Posterior vena cava (tissue), 2 donors: ENCODE data around the gene LSAMP. TPM values are rescaled to one million over a fixed set of nuclear protein-coding genes. Genes with fewer than 3 reads are reported as not detected.

Experiments
- DNase-seq: peaks from one replicate; pipeline ENCODE4 v3.0.0-alpha.2; 2020; ENCODE audit warnings: low spot score
- intact Hi-C, 2 donors: fragments of 100-400 bp; cut with DNase I; formaldehyde crosslinking; loops; one replicate each; pipeline versions ENCODE4 v1.14.1 to v1.14.2; 2022 to 2023
- total RNA-seq, 2 donors: library from RNA; stranded (reverse); fragmentation: NEBNext Ultra II Directional; extraction: Animal tissue kit (Norgen Biotek cat#: 25700); gene quantifications; one replicate each; pipeline ENCODE4 v1.2.1, GENCODE V29; 2021
- donor health status: DM: yes; HTN: yes; CAD: no.
- donor health status: DM: yes; HTN: yes; CAD: no.

Gene LSAMP
- total RNA-seq, 2 donors from 2014 or later: 3.7 to 11.9 TPM

DNA sequence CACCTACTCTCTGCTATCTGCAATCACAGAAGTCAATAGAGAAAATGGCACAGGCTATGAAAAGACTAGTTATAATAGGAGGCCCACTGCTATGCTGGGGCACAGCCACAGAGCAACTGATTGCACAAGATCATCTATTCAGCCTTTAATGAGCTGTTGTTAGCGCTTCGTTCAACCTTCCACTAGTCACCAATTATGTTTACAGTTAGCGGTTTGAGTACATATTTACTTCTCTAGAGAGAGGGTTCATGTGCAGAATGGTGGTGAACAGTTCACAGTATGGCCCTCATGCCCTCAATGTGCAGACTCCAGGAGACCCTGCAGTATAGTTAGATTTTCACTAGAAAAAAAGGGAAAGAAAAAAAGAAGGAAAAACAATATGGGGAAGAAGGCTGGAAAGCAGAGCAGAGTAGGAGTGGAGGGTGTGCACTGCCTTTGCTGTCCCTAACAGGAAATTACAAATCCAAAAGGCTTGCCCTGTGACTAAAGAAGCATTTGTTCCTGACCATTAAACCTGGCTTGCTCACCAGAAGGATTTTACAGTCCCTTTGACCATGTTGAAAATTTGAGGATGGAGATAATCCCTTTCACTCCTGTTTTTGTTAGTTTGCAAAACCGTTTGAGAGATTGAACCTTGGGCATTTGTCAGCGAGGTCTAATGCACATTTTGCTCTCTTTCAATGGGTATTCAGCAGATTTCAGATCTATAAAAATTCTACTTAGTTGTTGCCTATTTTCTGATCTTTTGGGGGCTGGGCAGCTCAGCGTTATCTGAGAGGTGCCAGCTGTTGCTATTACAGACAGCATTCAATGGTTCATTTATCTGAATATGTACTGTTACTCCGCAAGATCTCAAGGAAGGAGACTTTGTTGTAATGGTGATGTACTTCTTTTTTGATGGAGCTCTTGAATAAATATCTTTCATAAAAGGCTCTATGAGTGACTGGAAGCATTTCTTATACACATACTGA lies 296.1 kb downstream of the LSAMP start:
- DNase-seq: no peak
- intact Hi-C loops: no loop called here

DNA sequence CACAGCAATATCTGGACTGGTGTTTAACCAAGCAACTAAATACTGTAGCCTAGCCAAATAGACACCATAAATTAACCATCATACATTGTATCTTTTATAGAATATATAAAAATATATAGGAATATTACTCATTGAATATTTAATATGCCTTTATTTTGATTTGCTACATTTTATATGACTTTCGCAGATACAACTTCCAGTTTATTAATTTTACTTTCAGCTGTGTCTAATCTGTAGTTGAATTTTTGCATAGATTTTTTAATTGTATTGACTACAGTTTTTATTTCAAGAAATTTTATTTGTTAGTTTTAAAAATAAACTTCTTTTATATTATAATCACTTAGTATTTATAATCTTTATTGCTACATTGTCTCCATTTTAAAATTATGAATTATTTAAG lies 299.7 kb downstream of the LSAMP start:
- DNase-seq: no peak
- intact Hi-C loops: no loop called here

DNA sequence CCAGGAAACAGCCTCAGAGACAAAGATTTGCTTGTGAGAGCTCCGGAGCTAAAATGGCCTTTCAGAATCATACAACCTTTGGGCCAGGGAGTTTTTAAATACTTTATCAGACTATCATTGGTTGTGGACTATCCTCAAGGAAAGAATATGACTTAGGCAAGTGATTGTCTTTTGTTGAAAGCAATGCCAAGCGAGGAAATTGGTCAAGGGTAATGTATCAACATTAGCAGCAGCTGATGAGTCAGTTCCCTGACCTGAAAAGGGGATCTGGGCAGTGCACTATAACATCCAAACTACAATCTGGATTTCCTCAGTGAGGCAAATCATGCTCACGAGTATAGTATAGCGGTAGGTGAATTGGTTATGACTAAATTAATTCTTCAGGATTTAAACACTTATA lies 303.6 kb downstream of the LSAMP start:
- no peak for DNase-seq
- intact Hi-C loops: no loop called here

DNA sequence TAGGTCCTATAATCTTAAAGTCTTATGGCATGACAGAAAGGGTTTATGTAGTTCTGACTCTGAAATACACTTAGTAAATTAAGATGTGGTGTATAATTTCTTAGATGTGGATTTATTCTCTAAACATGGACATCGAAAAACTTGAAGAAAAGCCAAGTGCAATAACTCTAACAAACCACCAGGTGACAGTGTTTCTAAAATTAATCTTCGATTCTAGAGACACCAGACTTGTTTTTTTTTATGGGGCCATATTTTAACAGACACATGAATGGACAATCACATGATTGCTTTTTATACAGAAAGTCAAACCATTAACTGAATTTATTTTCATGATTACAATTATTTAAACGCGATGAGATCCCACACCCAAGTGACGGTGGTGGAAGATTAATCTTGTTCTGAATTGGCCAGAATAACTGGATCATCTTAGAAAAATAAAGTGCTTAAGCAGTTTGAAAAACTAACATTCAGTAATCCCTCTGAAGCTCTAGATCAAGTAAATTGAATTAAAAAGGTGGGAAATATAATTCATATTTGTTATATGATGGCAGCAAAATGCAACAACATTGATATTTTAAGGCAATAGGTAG lies 305.1 kb downstream of the LSAMP start:
- intact Hi-C loops: no loop called here
- DNase-seq: no peak

DNA sequence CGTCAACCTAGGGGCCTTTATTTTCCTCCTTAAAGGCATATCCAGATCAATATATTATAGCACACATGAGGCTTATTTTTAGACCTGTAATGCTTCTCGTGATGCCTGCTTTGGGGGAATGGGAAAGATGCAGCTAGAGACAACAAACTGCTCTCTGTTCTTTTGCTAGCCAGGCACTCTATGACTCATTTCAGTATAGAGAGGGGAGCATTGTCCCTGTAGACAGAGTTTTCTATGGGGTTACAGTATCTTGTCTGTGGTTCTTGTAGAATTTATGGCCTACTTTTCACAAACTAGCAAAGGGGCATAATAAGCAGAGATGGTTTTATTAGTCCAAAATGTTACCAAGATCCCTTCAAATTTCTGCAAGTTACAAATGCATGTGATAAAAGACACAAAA lies 305.6 kb downstream of the LSAMP start:
- intact Hi-C loops: no loop called here
- no peak for DNase-seq

DNA sequence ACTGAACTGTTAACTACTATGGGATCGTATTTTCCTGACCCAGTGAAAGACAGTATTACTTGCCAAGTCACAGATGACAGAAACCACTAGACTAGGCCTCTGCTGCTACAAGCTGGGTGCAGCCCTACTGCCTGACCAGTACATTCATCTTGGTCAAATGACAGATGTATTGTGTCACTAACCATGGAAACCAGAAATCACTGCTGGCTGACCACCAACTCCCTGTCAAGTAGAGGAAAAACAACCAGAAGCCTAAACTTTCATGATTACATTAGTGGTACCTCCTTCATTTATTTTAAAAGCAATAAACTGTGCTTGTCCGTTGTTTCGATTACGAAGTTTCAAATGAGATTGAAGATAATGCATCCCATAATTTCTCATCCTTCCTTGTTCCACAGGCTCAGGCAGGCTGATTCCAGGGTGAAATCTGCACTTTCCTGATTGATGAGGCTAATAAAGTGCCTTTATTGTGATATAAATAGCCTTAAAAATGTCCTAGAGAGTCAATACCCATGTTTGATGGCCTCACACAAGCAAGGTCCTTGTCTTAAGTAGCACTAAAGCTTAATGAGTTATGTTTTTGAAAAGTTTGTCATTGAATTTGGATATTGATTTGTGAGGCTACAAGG lies 309.7 kb downstream of the LSAMP start:
- intact Hi-C loops: no loop called here

DNA sequence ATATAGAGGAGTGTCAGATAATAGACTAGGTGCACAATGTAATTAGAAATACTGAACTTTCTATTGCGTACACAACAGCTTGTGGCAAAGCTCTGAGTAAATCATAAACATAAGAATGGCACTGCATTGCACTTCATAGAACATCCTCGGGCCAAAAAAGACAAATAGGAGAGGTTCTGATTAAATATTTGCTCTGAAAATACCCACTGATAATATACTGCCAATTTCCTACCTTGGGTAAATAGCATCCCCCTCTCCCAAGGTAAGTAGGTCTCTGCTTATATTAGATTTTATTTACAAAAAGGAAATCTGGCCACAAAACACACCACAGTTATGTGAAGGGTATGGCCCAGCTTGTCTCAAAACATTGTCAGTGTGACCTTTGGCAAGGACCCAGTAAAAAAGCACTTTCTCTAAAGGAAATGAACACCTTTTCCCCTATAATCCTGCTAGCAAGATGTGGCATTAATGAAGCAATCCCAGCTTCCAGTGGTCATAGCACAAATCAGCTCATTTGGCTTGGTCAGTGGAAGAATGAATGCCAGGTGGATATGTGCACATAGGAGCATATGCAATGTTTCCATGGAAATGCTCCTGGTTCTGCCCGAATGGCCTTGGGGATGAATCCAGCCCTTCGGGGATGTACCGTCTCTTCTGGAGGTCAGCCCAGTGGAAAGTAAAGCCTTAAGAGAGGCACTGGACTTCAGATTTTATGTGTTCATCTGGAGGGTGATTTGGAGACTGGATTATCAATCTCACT lies 315.9 kb downstream of the LSAMP start:
- DNase-seq: no peak
- intact Hi-C loops: no loop called here

More for the DNA sequence above, 309.7 kb downstream of the LSAMP start:
- no peak for DNase-seq

DNA sequence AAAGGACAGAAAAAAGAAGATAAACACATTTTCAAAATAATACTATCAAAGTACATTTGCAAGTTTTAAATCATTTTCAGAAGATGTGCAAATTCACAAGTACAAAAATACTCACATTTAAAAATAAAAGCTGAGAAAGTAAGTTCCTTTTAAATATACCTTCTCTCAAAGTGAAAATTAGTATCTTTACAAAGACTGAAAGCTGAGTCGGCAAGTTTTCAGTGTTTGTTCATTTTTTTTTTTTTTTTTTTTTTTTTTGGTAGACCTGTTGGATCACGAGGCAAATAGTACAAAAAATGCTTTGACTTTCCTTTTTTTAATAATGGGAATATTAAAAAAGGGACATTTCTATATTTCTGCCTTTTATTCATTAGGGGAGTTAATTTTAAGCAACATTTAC lies 317.8 kb downstream of the LSAMP start:
- intact Hi-C loops: no loop called here
- no peak for DNase-seq

DNA sequence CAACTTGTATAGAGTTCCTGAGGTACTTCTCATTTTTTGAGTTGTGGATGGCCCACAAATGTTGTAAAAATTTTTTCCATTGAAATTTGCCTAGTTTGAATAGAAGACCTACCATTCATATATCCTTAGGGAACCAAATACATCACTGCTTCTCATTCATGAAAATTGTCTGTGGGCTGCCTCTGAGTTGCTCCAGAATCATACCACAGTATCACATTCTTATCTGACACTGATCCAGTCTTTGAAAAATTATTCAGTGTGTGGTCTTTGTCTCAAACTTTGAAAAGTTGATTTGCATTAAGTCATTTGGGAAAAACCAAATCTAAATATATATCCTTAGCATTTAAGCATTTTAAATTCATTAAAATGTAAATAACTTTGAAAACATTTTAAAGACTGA lies 321.1 kb downstream of the LSAMP start:
- no peak for DNase-seq
- intact Hi-C loops: no loop called here

GRCh38 chr3:116118475-116119169 lies 326.7 kb downstream of the LSAMP start:
- DNase-seq: no peak
- intact Hi-C loops: no loop called here

DNA sequence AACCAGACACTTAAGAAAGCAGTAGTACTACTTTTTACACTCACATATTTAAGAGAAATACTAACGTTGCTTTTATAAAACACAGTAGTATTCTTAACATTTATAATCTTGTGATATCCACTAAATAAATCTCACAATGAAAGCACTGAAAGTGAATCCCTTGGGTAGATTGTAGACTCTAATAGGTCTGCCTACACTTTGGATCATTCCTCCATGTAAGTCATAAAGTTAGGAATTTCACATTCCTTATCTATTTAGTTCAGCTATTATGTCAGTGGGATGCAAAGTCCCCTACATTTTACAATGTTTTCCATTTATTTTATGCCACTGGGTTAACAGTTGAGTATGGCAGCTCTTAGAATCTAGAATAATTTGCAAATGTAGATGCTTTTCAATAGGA lies 330.7 kb downstream of the LSAMP start:
- intact Hi-C loops: no loop called here
- no peak for DNase-seq

DNA sequence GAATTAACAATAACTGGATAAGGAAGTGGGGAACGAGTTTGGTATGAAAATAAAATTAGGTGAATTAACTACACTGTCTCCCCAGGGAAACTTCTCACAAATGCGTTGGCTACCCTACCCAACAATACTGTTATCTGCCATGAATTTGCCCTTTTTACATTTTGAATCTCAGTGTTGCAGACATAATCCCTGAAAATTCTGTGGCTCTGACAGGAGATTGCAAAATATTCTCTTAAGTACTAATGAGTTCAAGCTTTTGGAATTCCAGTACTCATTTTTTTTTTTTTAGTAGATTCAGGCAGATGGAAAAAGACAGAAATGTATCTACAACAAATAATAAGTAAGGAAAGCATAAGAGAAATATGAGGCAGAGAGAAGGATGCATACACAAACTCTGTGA lies 332.6 kb downstream of the LSAMP start:
- DNase-seq: no peak
- intact Hi-C loops: no loop called here

GRCh38 chr3:116111765-116112164 lies 333.5 kb downstream of the LSAMP start:
- intact Hi-C loops: no loop called here

GRCh38 chr3:116103868-116104530 lies 341.3 kb downstream of the LSAMP start:
- no peak for DNase-seq
- intact Hi-C loops: no loop called here

More at GRCh38 chr3:116111765-116112164, 333.5 kb downstream of the LSAMP start:
- no peak for DNase-seq

- intact Hi-C loops: no loop called here
- DNase-seq: no peak
Measured at GRCh38 chr3:116102037-116102436, 343.2 kb downstream of the LSAMP start.

DNA sequence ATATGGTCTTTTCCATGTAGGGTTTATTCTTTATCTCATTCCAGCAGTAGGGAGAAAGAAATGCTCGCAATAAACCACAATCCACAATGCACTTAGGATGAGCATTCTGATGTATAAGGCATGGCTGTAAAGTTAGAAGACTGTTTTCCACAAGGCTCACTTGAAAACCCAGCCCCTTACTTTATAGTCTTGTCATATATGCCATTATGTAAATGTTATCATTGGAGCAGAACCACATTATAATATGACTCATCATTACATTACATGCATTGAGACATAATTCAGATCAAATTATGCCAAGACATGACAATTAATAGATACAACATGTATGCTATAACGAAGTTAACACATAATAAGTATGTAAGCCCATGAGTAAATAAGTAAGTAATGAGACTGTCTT lies 348.1 kb downstream of the LSAMP start:
- DNase-seq: no peak
- intact Hi-C loops: no loop called here

DNA sequence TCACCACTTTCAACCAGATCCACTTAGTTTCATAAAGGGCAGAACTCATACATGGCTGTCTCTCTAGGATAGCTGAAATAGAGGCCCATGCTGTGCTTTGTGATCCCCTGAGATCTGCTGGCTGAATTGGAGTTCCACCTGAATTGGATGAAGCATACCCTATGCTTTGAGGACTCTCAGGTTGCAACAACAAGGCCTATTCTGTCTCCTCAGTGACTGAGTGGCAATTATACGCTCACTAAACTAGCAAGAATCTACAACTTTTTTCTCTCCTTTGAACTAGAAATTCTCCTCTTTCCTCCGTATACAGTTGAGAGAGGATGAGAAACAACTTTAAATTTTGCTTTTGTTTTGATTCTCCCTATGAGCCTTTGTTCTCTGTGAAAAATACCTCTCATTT lies 348.7 kb downstream of the LSAMP start:
- intact Hi-C loops: no loop called here
- no peak for DNase-seq

- intact Hi-C loops: no loop called here
Measured at GRCh38 chr3:116093374-116093773, 351.9 kb downstream of the LSAMP start.

DNA sequence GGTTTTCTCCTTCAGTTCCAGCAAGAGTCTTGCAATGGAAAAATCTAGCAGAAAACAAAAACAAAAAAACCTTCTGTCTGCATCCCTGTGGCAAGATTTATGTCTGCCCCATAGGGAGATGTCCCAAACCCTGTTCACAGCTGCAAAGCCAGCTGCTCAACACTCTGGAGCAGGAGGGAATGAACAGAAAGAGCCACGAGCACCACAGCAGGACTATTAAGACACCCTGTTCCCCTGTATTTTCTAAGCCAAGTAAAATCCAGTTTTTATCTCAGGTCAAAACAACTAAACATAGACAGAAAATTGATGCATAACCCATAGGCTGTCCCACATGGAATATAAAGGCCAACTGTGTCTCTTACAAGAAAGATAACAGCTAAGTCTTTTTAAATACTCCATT lies 357.9 kb downstream of the LSAMP start:
- intact Hi-C loops: no loop called here
- no peak for DNase-seq

More at GRCh38 chr3:116093374-116093773, 351.9 kb downstream of the LSAMP start:
- no peak for DNase-seq
